Stomach (tissue), 9 donors: ENCODE data around the gene NCS1. TPM values are rescaled to one million over a fixed set of nuclear protein-coding genes. Genes with fewer than 3 reads are reported as not detected.
A peak's percentile ranks its signal among the peaks of the same experiment; 100 is the strongest.

ENCODE experiments used
- DNase-seq, 2 donors: peaks; one replicate each; pipeline versions ENCODE4 v3.0.0 to v3.0.0-alpha.2; 2013 to 2019
- H3K27ac ChIP-seq, 5 donors: fragments of 200-600 bp in 4 of 5; sonication (generic) in 4 of 5; one replicate each; pipeline ENCODE4 v1.5.1; 2013 to 2019; ENCODE audit warnings: mild to moderate bottlenecking in 1 of 5, moderate library complexity in 1 of 5
- H3K27me3 ChIP-seq, 3 donors: fragments of 200-600 bp; sonication (generic); one replicate each; pipeline ENCODE4 v1.5.1; 2017 to 2019; ENCODE audit warnings: mixed run types in 1 of 3
- H3K36me3 ChIP-seq, 4 donors: fragments of 200-600 bp; sonication (generic); 1 replicate in 3 of 4; 2 replicates in 1 of 4; pipeline ENCODE4 v1.5.1; 2016 to 2019
- H3K4me1 ChIP-seq, 4 donors: fragments of 200-600 bp; sonication (generic); one replicate each; pipeline ENCODE4 v1.5.1; 2016 to 2019
- H3K4me3 ChIP-seq, 4 donors: fragments of 200-600 bp; sonication (generic) in 3 of 4; one replicate each; pipeline ENCODE4 v1.5.1; 2016 to 2019; ENCODE audit warnings: mild to moderate bottlenecking in 1 of 4
- H3K9me3 ChIP-seq, 4 donors: fragments of 200-600 bp; sonication (generic); one replicate each; pipeline ENCODE4 v1.5.1; 2016 to 2019
- CTCF ChIP-seq, 7 experiments: fragments of 450-650 bp in 4 of 7; fragments of 200-600 bp in 3 of 7; sonication (generic) in 3 of 7; IDR thresholded peaks; one replicate each; pipeline ENCODE4 v1.5.1; 2016 to 2019; ENCODE audit warnings: antibody characterized with exemption in 7 of 7, control low read depth in 2 of 7, mild to moderate bottlenecking in 1 of 7
- EP300 ChIP-seq: sonication (generic); formaldehyde crosslinking; IDR thresholded peaks from one replicate; pipeline ENCODE4 v1.6.1; 2017; ENCODE audit warnings: antibody characterized with exemption
- POLR2A ChIP-seq, 4 donors: fragments of 450-650 bp; IDR thresholded peaks; one replicate each; pipeline ENCODE4 v1.6.1; 2016; ENCODE audit warnings: antibody characterized with exemption in 4 of 4, control low read depth in 2 of 4, mild to moderate bottlenecking in 1 of 4, moderate library complexity in 1 of 4
- POLR2AphosphoS5 ChIP-seq, 3 donors: sonication (generic); formaldehyde crosslinking; IDR thresholded peaks; one replicate each; pipeline ENCODE4 v1.6.1; 2016; ENCODE audit warnings: antibody characterized with exemption in 3 of 3
- WGBS, 5 donors: extraction: QIAGEN DNeasy Blood & Tissue Kit in 3 of 5; methylation state at CpG; one replicate each; pipeline versions ENCODE4 v1.1.5 to v1.1.7; 2013 to 2018; 5-methylcytosine and 5-hydroxymethylcytosine counted together
- intact Hi-C: fragments of 100-400 bp; cut with DNase I; formaldehyde crosslinking; loops from one replicate; pipeline ENCODE4 v1.15.1; 2023; ENCODE audit warnings: low total_unique reads
- polyA plus RNA-seq, 3 donors: library from polyadenylated mRNA; stranded (reverse); fragments of 200-250 nt; gene quantifications; one replicate each; pipeline ENCODE4 v1.2.3, GENCODE V29; 2013
- total RNA-seq, 5 donors: library from RNA; depleted of rRNA; stranded (reverse); fragments of >200 nt; gene quantifications; one replicate each; pipeline versions ENCODE4 v1.1.0 to v1.2.3, GENCODE V29; 2014 to 2016
- donor health status: healthy with polysubstance abuse.
- donor health status: Bipolar disorder and iron deficiency.
- donor health status: healthy.

The NCS1 gene
- total and polyA plus RNA-seq, 8 donors, result 3.2 to 50.0 (median 16.6) TPM

- 89 to 95% (median 92%) methylated on average over 11 to 12 of the region's 12 CpGs for WGBS, 5 donors
- Histone ChIP-seq H3K4me3 (no peak overlapping the region), H3K4me1 (no peaks in the 10 kb centered on the region), H3K27me3 (no peaks in the 10 kb centered on the region), H3K9me3 (peaks cover 6 to 15% (median 11%) of the 10 kb centered on the region in 4 donors), H3K27ac (no peak overlapping the region), H3K36me3 (peaks cover 0 to 55% (median 27%) of the 10 kb centered on the region in 4 donors)
- DNase-seq, result no peak
- intact Hi-C loops, result no loop called here
- TF ChIP-seq POLR2A (IDR thresholded peaks at IDR 0.05), result no peak
- TF ChIP-seq POLR2AphosphoS5 (IDR thresholded peaks at IDR 0.05), result no peak
- TF ChIP-seq CTCF (IDR thresholded peaks at IDR 0.05), result no peak
- no peak for TF ChIP-seq EP300
Measured at GRCh38 chr9:130226112-130226511, 53.9 kb downstream of the NCS1 start.

DNA sequence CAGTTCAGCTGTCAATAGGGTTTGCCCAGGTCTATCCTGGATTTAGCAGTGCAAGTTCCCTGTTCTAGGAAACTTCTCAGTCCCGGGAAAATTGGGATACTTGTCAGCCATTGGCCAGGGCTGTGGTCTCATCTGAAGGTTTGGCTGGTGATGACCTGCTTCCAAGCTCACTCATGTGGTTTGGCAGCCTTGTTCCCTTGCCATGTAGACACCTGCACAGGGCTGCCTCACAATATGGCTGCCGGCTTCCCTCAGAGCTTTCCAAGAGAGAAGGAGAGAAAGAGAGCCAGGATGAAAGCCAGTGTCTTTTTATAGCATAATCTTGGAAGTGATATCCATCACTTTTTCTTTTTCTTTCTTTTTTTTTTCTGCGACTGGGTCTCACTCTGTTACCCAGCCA is 55.6 kb downstream of the NCS1 start:
- Histone ChIP-seq H3K36me3 (peaks cover 0 to 56% (median 29%) of the 10 kb centered on the region in 4 donors), H3K27me3 (no peaks in the 10 kb centered on the region), H3K4me3 (no peak overlapping the region), H3K27ac (no peak overlapping the region), H3K4me1 (no peaks in the 10 kb centered on the region), H3K9me3 (peaks cover 6 to 15% (median 11%) of the 10 kb centered on the region in 4 donors)
- DNase-seq, result no peak
- intact Hi-C loops, result no loop called here
- TF ChIP-seq EP300 (no peak), POLR2A (IDR thresholded peaks at IDR 0.05) (no peak), CTCF (IDR thresholded peaks at IDR 0.05) (no peak), POLR2AphosphoS5 (IDR thresholded peaks at IDR 0.05) (no peak)
- WGBS, 5 donors, result 78 to 99% (median 96%) methylated on average over 3 of the region's 3 CpGs

DNA sequence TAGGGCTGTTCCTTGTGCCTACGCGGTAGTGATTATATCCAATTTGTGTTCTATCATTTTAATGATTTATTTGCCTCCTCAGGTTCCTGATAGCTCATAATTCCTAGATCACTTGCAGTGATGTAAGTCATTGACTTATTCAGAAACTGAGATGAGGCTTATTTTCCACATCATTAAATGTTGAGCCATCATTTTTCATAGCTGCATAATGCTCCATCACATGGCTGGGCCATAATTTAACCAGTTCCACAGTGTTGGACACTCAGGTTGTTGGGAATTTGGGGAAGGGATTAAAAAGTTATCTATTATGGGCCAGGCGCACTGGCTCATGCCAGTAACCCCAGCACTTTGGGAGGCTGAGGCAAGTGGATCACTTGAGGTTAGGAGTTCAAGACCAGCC is 57.6 kb downstream of the NCS1 start:
- no peak for DNase-seq
- H3K4me3 ChIP-seq, result no peak overlapping the region
- no peaks in the 10 kb centered on the region for H3K4me1 ChIP-seq
- no peaks in the 10 kb centered on the region for H3K27me3 ChIP-seq
- TF ChIP-seq POLR2AphosphoS5 (IDR thresholded peaks at IDR 0.05) (no peak), POLR2A (IDR thresholded peaks at IDR 0.05) (no peak), CTCF (IDR thresholded peaks at IDR 0.05) (no peak), EP300 (no peak)
- peaks cover 0 to 66% (median 32%) of the 10 kb centered on the region in 4 donors for H3K36me3 ChIP-seq
- 64 to 100% (median 81%) methylated on average over 3 of the region's 3 CpGs for WGBS, 5 donors
- H3K9me3 ChIP-seq, result peaks cover 6 to 15% (median 11%) of the 10 kb centered on the region in 4 donors
- H3K27ac ChIP-seq, result no peak overlapping the region
- intact Hi-C loops, result loop anchor here (5.0 kb wide), 2 partner anchors 113 to 122 kb away; no protein-coding TSS in a partner anchor

DNA sequence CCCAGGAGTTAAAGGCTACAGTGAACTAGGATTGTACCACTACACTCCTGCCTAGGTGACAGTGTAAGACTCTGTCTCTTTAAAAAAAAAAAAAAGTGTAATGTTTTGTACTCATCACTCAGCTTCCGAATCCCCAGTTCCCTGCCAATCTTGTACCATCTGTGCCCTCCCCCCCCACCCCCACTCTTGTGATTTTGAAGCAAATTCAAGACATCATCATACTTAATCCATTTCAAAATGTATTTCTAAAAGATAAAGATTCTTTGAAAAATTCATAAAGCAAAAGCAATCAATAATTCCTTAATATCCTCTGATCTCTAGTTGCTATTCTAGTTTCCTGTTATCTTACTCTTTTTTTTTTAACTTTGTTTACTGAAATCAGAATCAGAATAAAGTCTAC is 58.4 kb downstream of the NCS1 start:
- intact Hi-C loops, result loop anchor here (5.0 kb wide), 2 partner anchors 112 to 123 kb away; no protein-coding TSS in a partner anchor
- H3K4me3 ChIP-seq, result no peak overlapping the region
- WGBS, 5 donors, result 37 to 56% (median 45%) methylated on average over 1 of the region's 1 CpG
- peaks cover 6 to 15% (median 11%) of the 10 kb centered on the region in 4 donors for H3K9me3 ChIP-seq
- no peak for TF ChIP-seq POLR2AphosphoS5 (IDR thresholded peaks at IDR 0.05)
- H3K27me3 ChIP-seq, result no peaks in the 10 kb centered on the region
- H3K27ac ChIP-seq, result peak overlapping the region in 1 of 5 donors; percentile 4
- H3K4me1 ChIP-seq, result peaks cover 0 to 4% (median 2%) of the 10 kb centered on the region in 4 donors
- no peak for DNase-seq
- peaks cover 0 to 62% (median 29%) of the 10 kb centered on the region in 4 donors for H3K36me3 ChIP-seq

- intact Hi-C loops, result loop anchor here (5.0 kb wide), 2 partner anchors 109 to 126 kb away; no protein-coding TSS in a partner anchor
- H3K27ac ChIP-seq, result no peak overlapping the region
- peaks cover 7 to 19% (median 11%) of the 10 kb centered on the region in 4 donors for H3K4me1 ChIP-seq
- TF ChIP-seq EP300, result no peak
- TF ChIP-seq POLR2AphosphoS5 (IDR thresholded peaks at IDR 0.05), result no peak
- no peak for TF ChIP-seq POLR2A (IDR thresholded peaks at IDR 0.05)
- no peak for TF ChIP-seq CTCF (IDR thresholded peaks at IDR 0.05)
- peaks cover 0 to 3% (median 1%) of the 10 kb centered on the region in 4 donors for H3K9me3 ChIP-seq
- H3K36me3 ChIP-seq, result peaks cover 0 to 38% (median 15%) of the 10 kb centered on the region in 4 donors
- no peak for DNase-seq
- WGBS, 5 donors, result 80 to 83% (median 82%) methylated on average over 27 of the region's 27 CpGs
- no peaks in the 10 kb centered on the region for H3K27me3 ChIP-seq
- no peak overlapping the region for H3K4me3 ChIP-seq
Measured at GRCh38 chr9:130232899-130233586, 60.8 kb downstream of the NCS1 start.
